Measurements from ENCODE around the gene EZR.
"Not testable (repeated sequence)": the region's sequence is repeated elsewhere in the genome, so short reads cannot be mapped to it uniquely, and the experiment has no call there.

The EZR gene

DNA sequence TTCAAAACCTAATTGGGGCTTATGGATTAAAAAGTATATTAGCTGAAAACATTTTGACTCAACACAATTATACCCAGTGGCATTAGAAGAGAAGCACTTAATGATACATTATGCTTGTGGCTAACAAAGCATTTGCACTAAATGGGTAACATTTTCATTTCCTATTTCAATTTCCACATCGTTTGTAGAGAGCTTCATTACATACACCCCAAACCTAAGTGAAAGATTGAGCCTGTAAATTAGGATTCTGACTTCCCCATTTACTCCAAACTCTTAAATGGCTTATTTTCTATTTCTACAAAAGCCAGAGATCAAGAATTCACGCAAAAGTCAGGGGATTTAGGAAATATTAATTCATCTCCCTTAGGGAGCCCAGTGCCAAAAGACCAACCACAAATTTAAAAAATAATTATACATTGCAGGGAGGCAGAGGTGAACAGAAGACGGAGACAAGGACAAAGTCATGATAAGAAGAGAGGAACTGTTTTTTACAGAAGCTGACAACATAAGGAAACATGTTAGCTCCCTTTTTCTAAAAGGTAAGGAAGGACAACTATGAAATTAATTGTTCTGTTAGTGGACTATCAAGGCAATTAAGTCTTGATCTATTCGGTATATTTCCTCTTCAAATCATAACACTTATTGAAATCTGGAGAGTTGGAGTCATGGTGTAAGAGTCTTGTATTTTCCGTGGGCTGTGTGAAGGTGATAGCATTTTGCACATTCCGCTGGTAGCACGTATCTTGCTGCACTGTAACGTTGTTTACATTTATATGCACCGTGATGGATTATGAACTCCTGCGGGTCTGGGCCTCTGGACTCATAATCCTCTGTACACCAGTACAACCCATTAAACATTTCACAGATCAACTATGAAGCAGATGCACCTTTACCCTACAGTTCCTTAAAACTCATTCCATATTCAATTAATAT, 24.8 kb upstream of the EZR start:
- no peak for DNase-seq (ENCODE audit: low spot score)
- CTCF ChIA-PET = no interaction called here
- TF ChIP-seq, protein P1, sequence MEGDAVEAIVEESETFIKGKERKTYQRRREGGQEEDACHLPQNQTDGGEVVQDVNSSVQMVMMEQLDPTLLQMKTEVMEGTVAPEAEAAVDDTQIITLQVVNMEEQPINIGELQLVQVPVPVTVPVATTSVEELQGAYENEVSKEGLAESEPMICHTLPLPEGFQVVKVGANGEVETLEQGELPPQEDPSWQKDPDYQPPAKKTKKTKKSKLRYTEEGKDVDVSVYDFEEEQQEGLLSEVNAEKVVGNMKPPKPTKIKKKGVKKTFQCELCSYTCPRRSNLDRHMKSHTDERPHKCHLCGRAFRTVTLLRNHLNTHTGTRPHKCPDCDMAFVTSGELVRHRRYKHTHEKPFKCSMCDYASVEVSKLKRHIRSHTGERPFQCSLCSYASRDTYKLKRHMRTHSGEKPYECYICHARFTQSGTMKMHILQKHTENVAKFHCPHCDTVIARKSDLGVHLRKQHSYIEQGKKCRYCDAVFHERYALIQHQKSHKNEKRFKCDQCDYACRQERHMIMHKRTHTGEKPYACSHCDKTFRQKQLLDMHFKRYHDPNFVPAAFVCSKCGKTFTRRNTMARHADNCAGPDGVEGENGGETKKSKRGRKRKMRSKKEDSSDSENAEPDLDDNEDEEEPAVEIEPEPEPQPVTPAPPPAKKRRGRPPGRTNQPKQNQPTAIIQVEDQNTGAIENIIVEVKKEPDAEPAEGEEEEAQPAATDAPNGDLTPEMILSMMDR (conservative IDR thresholded peaks at IDR 0.05; ENCODE audit: low read depth) = no peak
- POLR2A ChIA-PET (ENCODE audit: low non-redundant PET) = no interaction called here
- H3K27ac ChIP-seq = no peak overlapping the region

DNA sequence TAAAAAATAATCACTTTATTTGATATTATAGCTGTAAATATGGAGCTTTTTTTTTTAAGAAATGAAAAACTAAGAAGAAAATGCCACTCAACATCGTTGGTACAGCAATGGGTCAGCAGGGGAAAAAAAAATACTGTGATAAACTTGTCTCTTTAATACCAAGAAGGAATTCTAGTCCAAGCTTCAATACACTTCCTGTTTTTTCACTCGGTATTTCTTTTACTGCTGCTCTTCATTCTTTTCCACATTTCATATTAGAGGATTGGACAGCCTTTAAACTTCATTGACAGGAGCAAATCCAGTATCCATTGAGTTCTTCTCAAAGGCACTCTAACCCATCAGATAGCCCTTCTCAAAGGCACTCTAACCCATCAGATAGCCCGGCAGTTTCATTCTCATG, 22.2 kb upstream of the EZR start:
- POLR2A ChIA-PET (ENCODE audit: low non-redundant PET) = no interaction called here
- TF ChIP-seq, protein P1 (conservative IDR thresholded peaks at IDR 0.05; ENCODE audit: low read depth) = no peak

DNA sequence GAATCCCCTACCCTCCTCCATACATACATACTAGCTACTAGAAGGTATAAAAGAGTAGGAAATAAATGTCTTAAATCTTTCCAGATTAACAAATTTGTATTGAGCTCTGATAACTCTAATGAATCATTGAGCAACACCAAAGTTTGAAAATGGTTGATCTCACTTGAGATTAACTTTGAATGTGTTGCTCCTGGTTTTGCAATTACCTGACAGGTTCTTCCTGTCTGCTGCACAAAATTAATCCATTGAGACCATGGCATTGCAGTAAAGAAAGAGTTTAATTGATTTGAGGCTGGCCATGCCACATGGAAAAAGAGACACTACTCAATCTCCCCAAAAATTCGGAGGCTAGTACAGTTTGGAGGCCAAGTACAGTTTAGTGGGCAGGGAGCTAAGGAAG, 21.3 kb upstream of the EZR start:
- TF ChIP-seq, protein P1 (conservative IDR thresholded peaks at IDR 0.05; ENCODE audit: low read depth) = no peak
- POLR2A ChIA-PET (ENCODE audit: low non-redundant PET) = no interaction called here
- no peak for DNase-seq (ENCODE audit: low spot score)
- no peak overlapping the region for H3K27ac ChIP-seq
- CTCF ChIA-PET = no interaction called here

More for the DNA sequence above, 22.2 kb upstream of the EZR start:
- no peak overlapping the region for H3K27ac ChIP-seq
- CTCF ChIA-PET = no interaction called here
- DNase-seq (ENCODE audit: low spot score) = no peak

DNA sequence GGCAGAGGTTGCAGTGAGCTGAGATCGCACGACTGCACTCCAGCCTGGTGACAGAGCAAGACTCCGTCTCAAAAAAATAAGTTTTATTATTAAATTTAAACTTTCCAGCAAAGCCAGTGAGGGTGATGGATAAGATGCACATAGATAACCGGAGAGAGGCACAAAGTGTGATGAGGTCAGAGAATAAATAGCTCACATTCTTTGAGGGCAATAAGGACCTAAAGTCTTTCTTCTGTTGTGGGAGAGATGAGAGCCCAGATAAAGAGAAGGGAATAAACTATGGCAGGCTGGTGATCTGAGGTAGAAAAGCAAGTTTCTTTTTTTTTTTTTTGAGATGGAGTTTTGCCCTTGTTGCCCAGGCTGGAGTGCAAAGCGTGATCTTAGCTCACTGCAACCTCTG, 20.6 kb upstream of the EZR start:
- ChIA-PET POLR2A (ENCODE audit: low non-redundant PET) (no interaction called here), CTCF (no interaction called here)
- DNase-seq (ENCODE audit: low spot score) = no peak
- TF ChIP-seq, protein P1 (conservative IDR thresholded peaks at IDR 0.05; ENCODE audit: low read depth) = no peak
- H3K27ac ChIP-seq = no peak overlapping the region

DNA sequence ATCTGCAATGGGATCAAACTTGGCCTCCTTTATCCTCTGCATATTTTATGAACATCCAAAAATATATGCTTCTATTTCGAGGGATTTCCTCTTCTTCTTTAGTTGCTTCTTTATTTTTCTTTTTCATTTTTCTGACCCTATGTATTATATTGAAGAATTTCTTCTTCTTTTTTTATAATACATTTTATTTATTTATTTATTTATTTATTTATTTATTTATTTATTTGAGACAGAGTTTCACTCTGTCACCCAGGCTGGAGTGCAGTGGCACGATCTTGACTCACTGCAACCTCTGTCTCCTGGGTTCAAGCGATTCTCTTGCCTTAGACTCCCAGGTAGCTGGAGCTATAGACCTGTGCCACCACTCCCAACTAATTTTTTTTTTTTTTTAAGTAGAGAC, 19.6 kb upstream of the EZR start:
- H3K27ac ChIP-seq; DNase-seq (ENCODE audit: low spot score); POLR2A ChIA-PET (ENCODE audit: low non-redundant PET): not testable (repeated sequence)
- CTCF ChIA-PET = interaction anchor here (0.6 kb wide), 1 partner anchor 741 kb away, joined by 3 read pairs; no protein-coding TSS in a partner anchor

DNA sequence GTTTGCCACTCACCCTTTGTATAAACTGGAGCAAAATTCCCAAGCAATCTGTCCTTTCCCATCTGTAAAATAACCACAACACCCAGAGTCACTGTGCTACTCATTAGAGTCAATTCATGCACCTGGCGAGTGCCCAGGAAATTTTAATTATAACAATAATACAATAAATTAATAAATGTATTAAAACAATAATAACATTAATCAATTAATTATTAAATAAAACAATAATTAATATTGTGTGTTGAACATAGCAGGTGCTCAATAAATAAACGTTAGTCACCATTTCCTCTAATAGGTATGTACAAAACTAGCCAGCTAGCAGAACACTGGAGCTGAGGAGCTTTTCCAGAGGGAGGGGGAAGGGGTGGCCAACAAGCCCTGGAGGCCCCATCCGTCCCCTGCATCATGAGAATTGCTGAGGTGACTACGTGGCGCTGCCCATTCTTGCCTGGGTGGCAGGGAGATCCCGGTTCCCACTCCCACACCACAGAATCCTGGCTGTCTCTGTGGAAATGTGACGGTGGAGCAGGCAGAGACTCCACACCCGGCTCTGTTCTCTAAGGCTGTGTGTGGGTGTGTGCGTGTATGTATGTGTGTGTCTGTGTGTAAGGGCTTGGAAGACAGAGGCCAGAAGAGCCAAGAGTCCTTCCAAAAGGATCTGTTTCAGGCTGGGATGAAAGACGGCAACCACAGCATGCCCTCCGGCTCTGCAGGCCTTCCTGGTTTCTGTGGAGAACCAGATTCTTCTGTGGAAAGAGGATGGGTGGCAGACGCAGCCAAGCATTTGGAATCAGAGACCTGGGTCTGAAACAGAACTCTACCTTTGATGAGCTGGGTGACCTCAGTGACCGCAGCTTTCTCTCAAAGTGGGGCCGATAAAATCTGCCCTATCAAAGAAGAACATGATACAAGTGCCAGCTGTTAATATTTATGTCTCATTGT, 18.8 kb upstream of the EZR start:
- no peak for DNase-seq (ENCODE audit: low spot score)
- ChIA-PET POLR2A (ENCODE audit: low non-redundant PET) (interaction anchor here (0.6 kb wide), 1 partner anchor 11 kb away, joined by 3 read pairs; no protein-coding TSS in a partner anchor), CTCF (no interaction called here)
- no peak overlapping the region for H3K27ac ChIP-seq
- TF ChIP-seq, protein P1 (conservative IDR thresholded peaks at IDR 0.05; ENCODE audit: low read depth) = no peak

All from RWPE1 (cell line).